Activated CD4-positive, alpha-beta T cell treated with anti-CD3 and anti-CD28 coated beads, Interleukin-2, amount 10 ng/mL, durations not matched to agents 7 days and 5 days (primary cell): Measurements from ENCODE around the gene CAPN15. TPM values are rescaled to one million over a fixed set of nuclear protein-coding genes. Genes with fewer than 3 reads are reported as not detected.

Experiments
- CTCF ChIA-PET: fragments of 350-600 bp; sonication (Branson Sonifier 250); formaldehyde crosslinking; loops from one replicate; lab custom pipeline; 2021; ENCODE audit warnings: antibody characterized with exemption; lab: Charles Lee
- POLR2A ChIA-PET: fragments of 350-600 bp; sonication (Branson Sonifier 250); formaldehyde crosslinking; loops from one replicate; lab custom pipeline; 2021; ENCODE audit warnings: antibody characterized with exemption; lab: Charles Lee
- DNase-seq: peaks from one replicate; pipeline ENCODE4 v3.0.0-alpha.2; 2020
- H3K27ac Mint-ChIP-seq: one replicate; pipeline ENCODE4 v1.8.0; 2021; ENCODE audit warnings: mild to moderate bottlenecking, moderate library complexity, mixed read lengths
- H3K27me3 Mint-ChIP-seq: one replicate; pipeline ENCODE4 v1.8.0; 2021; ENCODE audit warnings: mixed read lengths
- H3K36me3 Mint-ChIP-seq: one replicate; pipeline ENCODE4 v1.8.0; 2021; ENCODE audit warnings: low read depth, mixed read lengths
- H3K4me1 Mint-ChIP-seq: one replicate; pipeline ENCODE4 v1.8.0; 2021; ENCODE audit warnings: mixed read lengths
- H3K4me3 Mint-ChIP-seq: one replicate; pipeline ENCODE4 v1.8.0; 2021; ENCODE audit warnings: mild to moderate bottlenecking, moderate library complexity, mixed read lengths
- H3K9me3 Mint-ChIP-seq: one replicate; pipeline ENCODE4 v1.8.0; 2021; ENCODE audit warnings: mixed read lengths
- total RNA-seq, 2 experiments: library from RNA; stranded (reverse); gene quantifications; one replicate each; pipeline ENCODE4 v1.2.3, GENCODE V29; 2021

The CAPN15 gene
- total RNA-seq, 2 experiments from 2014 or later = 59.1 to 72.1 TPM

GRCh38 chr16:588889-589657 lies 61.6 kb downstream of the CAPN15 start:
- H3K4me1 Mint-ChIP-seq = peaks cover 32% of the 10 kb centered on the region
- peaks cover 1% of the 10 kb centered on the region for H3K36me3 Mint-ChIP-seq

DNA sequence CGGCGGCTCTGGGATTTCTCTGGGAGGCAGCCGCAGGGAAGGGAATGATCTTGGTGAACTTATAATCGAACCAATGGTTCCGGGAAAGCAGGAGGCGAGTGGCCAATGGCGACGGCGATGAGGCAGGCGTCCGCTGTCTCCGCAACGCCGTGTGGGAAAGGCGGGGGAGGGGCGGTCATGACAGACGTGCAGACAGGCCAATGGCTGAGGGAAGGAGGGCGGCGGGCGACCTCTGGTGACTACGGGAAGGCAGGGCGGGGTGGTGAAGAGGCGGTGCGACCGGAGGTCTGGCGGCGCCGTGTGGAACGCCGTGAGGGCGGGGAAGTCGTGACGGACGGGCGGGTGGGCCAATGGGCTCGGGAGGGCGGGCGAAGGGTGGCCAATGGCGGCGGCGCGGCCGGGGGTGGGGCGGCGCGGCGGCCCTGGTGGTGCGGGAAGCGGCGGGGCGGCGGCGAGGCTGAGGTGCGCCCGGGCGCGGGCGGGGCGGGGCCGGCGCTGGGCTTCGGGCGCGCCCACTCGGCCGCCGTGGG lies 62.2 kb downstream of the CAPN15 start, which contains the start of gene RAB40C:
RAB40C (plus strand) TSS at position 409 of the 530 bp plus-strand sequence. CDS start 226 bp downstream, outside the sequence.
- peaks cover 1% of the 10 kb centered on the region for H3K36me3 Mint-ChIP-seq
- H3K9me3 Mint-ChIP-seq = no peaks in the 10 kb centered on the region
- CTCF ChIA-PET = no interaction called here
- no peaks in the 10 kb centered on the region for H3K27me3 Mint-ChIP-seq
- POLR2A ChIA-PET = no interaction called here
- peaks cover 32% of the 10 kb centered on the region for H3K4me1 Mint-ChIP-seq
- peak within 1 kb of the TSS; percentile 99 for H3K27ac Mint-ChIP-seq
- DNase-seq = peak; percentile 99
- peak within 1 kb of the TSS; percentile 85 for H3K4me3 Mint-ChIP-seq

More at GRCh38 chr16:588889-589657, 61.6 kb downstream of the CAPN15 start:
- ChIA-PET CTCF (interaction anchor here (0.9 to 1.3 kb wide), 2 partner anchors 11 to 59 kb away, joined by 3 to 4 read pairs; no protein-coding TSS in a partner anchor), POLR2A (interaction anchor here (0.8 kb wide), 1 partner anchor 47 kb away, joined by 3 read pairs; the partner anchor contains the start of gene METTL26)
- H3K27me3 Mint-ChIP-seq = no peaks in the 10 kb centered on the region
- H3K9me3 Mint-ChIP-seq = no peaks in the 10 kb centered on the region
- peak overlapping the region; percentile 94 for H3K4me3 Mint-ChIP-seq
- DNase-seq = peak; percentile 97
- peak overlapping the region; percentile 99 for H3K27ac Mint-ChIP-seq

- no peaks in the 10 kb centered on the region for H3K9me3 Mint-ChIP-seq
- no peaks in the 10 kb centered on the region for H3K27me3 Mint-ChIP-seq
- peaks cover 1% of the 10 kb centered on the region for H3K36me3 Mint-ChIP-seq
- DNase-seq = no peak
- CTCF ChIA-PET = no interaction called here
- peak overlapping the region; percentile 81 for H3K4me3 Mint-ChIP-seq
- peaks cover 31% of the 10 kb centered on the region for H3K4me1 Mint-ChIP-seq
- POLR2A ChIA-PET = no interaction called here
- H3K27ac Mint-ChIP-seq = peak overlapping the region; percentile 83
These were observed 62.8 kb downstream of the CAPN15 start for GRCh38 chr16:590188-590814.

GRCh38 chr16:590815-591200 lies 63.3 kb downstream of the CAPN15 start:
- Mint-ChIP-seq H3K27ac (peak overlapping the region; percentile 83), H3K4me3 (peak overlapping the region; percentile 81), H3K9me3 (no peaks in the 10 kb centered on the region), H3K4me1 (peaks cover 26% of the 10 kb centered on the region), H3K36me3 (peaks cover 1% of the 10 kb centered on the region), H3K27me3 (no peaks in the 10 kb centered on the region)
- ChIA-PET POLR2A (no interaction called here), CTCF (no interaction called here)
- no peak for DNase-seq

DNA sequence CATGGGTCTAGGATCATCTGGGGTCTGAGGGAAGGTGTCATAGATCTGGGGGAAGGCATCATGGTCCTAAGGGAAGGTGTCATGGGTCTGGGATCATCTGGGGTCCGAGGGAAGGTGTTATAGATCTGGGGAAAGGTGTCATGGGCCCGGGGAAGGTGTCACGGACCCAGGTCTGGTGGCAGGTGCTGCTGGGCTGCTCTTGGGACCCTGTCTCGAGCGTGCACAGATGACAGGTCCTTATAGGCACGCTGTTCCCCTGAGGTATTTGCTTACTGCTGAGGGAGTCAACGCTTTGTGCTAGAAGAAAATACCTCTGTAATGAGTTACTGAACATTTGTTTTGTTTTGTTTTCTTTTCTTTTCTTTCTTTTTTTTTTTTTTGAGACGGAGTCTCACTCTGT lies 63.7 kb downstream of the CAPN15 start:
- no peak for DNase-seq
- Mint-ChIP-seq H3K9me3 (no peaks in the 10 kb centered on the region), H3K27me3 (no peaks in the 10 kb centered on the region), H3K27ac (no peak overlapping the region), H3K36me3 (peaks cover 1% of the 10 kb centered on the region), H3K4me3 (peak overlapping the region; percentile 81), H3K4me1 (peaks cover 26% of the 10 kb centered on the region)
- ChIA-PET POLR2A (no interaction called here), CTCF (interaction anchor here (0.7 to 1.2 kb wide), 2 partner anchors 69 kb away, joined by 3 to 5 read pairs; no protein-coding TSS in a partner anchor)

GRCh38 chr16:591892-592517 lies 64.5 kb downstream of the CAPN15 start:
- no peak for DNase-seq
- Mint-ChIP-seq H3K27ac (peak overlapping the region; percentile 36), H3K27me3 (no peaks in the 10 kb centered on the region), H3K36me3 (peaks cover 1% of the 10 kb centered on the region), H3K4me3 (peak overlapping the region; percentile 81), H3K9me3 (no peaks in the 10 kb centered on the region), H3K4me1 (peaks cover 26% of the 10 kb centered on the region)
- ChIA-PET CTCF (interaction anchor here (0.7 to 1.2 kb wide), 4 partner anchors 11 to 70 kb away, joined by 3 to 5 read pairs (median 3); no protein-coding TSS in a partner anchor), POLR2A (no interaction called here)

- Mint-ChIP-seq H3K9me3 (no peaks in the 10 kb centered on the region), H3K27ac (no peak overlapping the region), H3K4me1 (peaks cover 21% of the 10 kb centered on the region), H3K27me3 (no peaks in the 10 kb centered on the region), H3K36me3 (no peaks in the 10 kb centered on the region), H3K4me3 (no peak overlapping the region)
- ChIA-PET POLR2A (no interaction called here), CTCF (interaction anchor here (0.8 to 1.2 kb wide), 5 partner anchors 10 to 68 kb away, joined by 3 to 5 read pairs (median 3); no protein-coding TSS in a partner anchor)
- DNase-seq = no peak
These were observed 65.2 kb downstream of the CAPN15 start for GRCh38 chr16:592518-593306.

- no peak for DNase-seq
- Mint-ChIP-seq H3K27me3 (no peaks in the 10 kb centered on the region), H3K27ac (no peak overlapping the region), H3K4me3 (no peak overlapping the region), H3K4me1 (peaks cover 17% of the 10 kb centered on the region), H3K36me3 (no peaks in the 10 kb centered on the region), H3K9me3 (no peaks in the 10 kb centered on the region)
- POLR2A ChIA-PET = no interaction called here
- CTCF ChIA-PET = interaction anchor here (0.8 to 1.2 kb wide), 3 partner anchors 14 to 43 kb away, joined by 3 to 5 read pairs (median 3); no protein-coding TSS in a partner anchor
These were observed 65.9 kb downstream of the CAPN15 start for GRCh38 chr16:593406-593805.

DNA sequence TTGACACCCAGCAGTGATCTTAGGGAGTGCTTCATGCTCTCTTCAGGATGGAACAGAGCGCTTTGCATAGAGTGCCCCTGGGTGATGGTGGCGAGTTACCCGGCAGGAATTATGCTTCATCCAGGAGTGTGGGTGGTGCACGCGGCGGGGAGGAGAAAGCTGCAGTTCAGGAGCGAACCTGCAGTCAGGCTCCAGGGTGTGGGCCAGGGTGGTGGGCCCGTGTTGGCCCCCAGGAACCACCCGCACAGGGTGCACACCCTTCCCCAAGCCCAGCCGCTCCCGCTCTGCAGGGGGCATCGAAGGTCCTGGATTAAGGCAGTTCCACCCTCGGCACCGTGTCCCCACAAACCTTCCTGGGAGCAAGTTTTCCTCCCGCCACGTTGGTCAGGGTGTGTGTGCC lies 66.3 kb downstream of the CAPN15 start:
- ChIA-PET CTCF (interaction anchor here (0.8 kb wide), 1 partner anchor 15 kb away, joined by 3 read pairs; no protein-coding TSS in a partner anchor), POLR2A (no interaction called here)
- DNase-seq = no peak
- Mint-ChIP-seq H3K36me3 (no peaks in the 10 kb centered on the region), H3K4me1 (peaks cover 17% of the 10 kb centered on the region), H3K4me3 (no peak overlapping the region), H3K9me3 (no peaks in the 10 kb centered on the region), H3K27ac (no peak overlapping the region), H3K27me3 (no peaks in the 10 kb centered on the region)

DNA sequence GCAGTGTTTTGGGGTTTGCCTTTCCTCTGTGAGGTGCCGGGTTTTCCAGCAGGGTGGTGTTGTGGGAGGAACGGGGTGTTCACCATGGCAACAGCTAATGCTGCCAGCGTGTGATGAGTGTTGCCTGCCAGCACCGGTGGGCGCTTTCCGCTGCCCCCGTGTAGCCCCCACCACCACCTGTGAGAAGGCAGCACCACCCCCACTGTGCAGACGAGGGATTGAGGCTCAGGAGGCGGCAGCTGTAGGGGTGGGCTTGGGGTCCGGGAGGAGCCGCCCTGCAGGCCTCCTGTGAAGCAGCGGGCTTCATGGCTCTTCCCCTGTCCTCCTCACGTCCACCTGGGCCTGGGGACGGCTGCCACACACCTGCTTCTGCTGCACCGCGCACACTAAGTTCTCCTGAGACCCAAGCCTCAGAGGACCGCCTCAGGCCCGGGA lies 67.6 kb downstream of the CAPN15 start:
- POLR2A ChIA-PET = no interaction called here
- no peaks in the 10 kb centered on the region for H3K9me3 Mint-ChIP-seq
- H3K36me3 Mint-ChIP-seq = no peaks in the 10 kb centered on the region
- H3K4me3 Mint-ChIP-seq = no peak overlapping the region
- H3K4me1 Mint-ChIP-seq = peaks cover 17% of the 10 kb centered on the region
- no peak overlapping the region for H3K27ac Mint-ChIP-seq
- no peak for DNase-seq
- CTCF ChIA-PET = no interaction called here
- H3K27me3 Mint-ChIP-seq = no peaks in the 10 kb centered on the region

DNA sequence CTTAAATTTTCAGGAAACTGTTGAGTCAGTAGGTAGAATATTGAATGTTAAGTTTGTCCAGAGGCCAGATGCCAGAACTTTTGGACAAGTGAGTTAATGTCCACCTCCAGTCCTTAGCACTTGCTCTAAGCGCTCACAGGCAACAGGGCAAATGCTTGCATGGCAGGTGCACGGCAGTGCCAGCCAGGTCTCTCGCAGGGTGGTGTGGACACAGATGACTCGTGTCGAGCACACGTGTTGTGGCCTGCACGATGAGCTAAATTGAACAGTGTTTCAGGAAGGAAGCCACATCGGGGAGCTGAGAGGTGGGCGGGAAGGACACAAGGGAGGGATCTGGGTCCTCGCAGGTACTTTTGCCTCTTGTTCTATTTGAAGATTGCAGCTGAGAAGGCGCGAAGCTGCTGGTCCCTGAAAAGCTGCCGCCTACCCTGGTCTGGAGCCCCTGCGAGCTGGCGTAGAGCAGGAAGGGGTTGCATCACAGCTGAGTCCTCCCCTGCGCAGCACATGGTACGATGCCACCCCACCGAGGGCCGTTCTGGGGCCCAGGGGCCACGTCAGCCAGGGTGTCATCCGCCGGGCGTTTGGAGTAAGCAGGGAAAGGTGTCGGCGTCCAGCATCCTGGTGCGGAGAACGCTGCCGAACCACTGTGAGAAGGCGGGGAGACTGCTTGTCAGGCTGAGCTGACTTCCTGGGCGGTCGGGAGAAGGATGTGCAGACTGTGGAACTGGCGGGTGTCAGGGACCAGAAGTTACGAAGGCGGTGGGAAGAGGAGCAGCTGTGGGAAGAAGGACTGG lies 68.6 kb downstream of the CAPN15 start:
- Mint-ChIP-seq H3K27ac (no peak overlapping the region), H3K4me1 (peaks cover 10% of the 10 kb centered on the region), H3K27me3 (no peaks in the 10 kb centered on the region), H3K9me3 (no peaks in the 10 kb centered on the region), H3K4me3 (no peak overlapping the region), H3K36me3 (no peaks in the 10 kb centered on the region)
- DNase-seq = no peak
- POLR2A ChIA-PET = no interaction called here
- CTCF ChIA-PET = interaction anchor here (0.6 kb wide), 2 partner anchors 532 to 715 kb away, joined by 3 to 4 read pairs; no protein-coding TSS in a partner anchor
